ENCODE data around the gene TEX261. TPM values are rescaled to one million over a fixed set of nuclear protein-coding genes. Genes with fewer than 3 reads are reported as not detected.

TEX261 gene
- total and polyA plus RNA-seq, 7 experiments from 2014 or later: 33.2 to 66.3 (median 44.4) TPM

GRCh38 chr2:70994009-70994698 is 519 bp downstream of the TEX261 start:
- Mint-ChIP-seq H3K27ac (peak overlapping the region; percentile 88 to 99 (median 96)), H3K4me1 (peaks cover 20 to 43% (median 36%) of the 10 kb centered on the region in 7 donors), H3K4me3 (peak overlapping the region; percentile 94 to 100 (median 98)), H3K27me3 (no peaks in the 10 kb centered on the region), H3K9me3 (no peaks in the 10 kb centered on the region), H3K36me3 (peaks cover 0 to 19% (median 5%) of the 10 kb centered on the region in 5 donors)
- DNase-seq: peak in 1 of 9 donors; percentile 79
- intact Hi-C loops (cut with micrococcal nuclease): loop anchor here (1.0 to 10.0 kb wide), 9 partner anchors 9 to 1169 kb away; partner anchors contain the start of genes ZNF638 (in 2 of the 2), FAM136A (in 1 of the 2), GMCL1 (in 1 of the 2) and NAGK (in 1 of the 2)
- peak; percentile 10 for ATAC-seq
- CTCF ChIA-PET: no interaction called here
- Histone ChIP-seq H3K27ac (ENCODE audit: low read depth, low read length) (peak overlapping the region; percentile 88), H3K36me3 (ENCODE audit: control insufficient read depth in 2 of 3, insufficient read depth in 3 of 3, low read length in 3 of 3) (peaks cover 6 to 32% (median 14%) of the 10 kb centered on the region in 3 experiments), H3K4me1 (ENCODE audit: control insufficient read depth in 2 of 2, insufficient read depth in 2 of 2, low read length in 2 of 2) (peaks cover 19 to 21% of the 10 kb centered on the region in 2 donors), H3K4me3 (ENCODE audit: low read length) (peak overlapping the region; percentile 76), H3K27me3 (ENCODE audit: control insufficient read depth in 2 of 2, insufficient read depth in 2 of 2, low read length in 2 of 2) (no peaks in the 10 kb centered on the region), H3K9me3 (ENCODE audit: control insufficient read depth in 2 of 3, low read length in 3 of 3) (no peaks in the 10 kb centered on the region)
- POLR2A ChIA-PET: interaction anchor here (0.6 to 1.0 kb wide), 3 partner anchors 8 to 73 kb away, joined by 3 read pairs; no protein-coding TSS in a partner anchor

DNA sequence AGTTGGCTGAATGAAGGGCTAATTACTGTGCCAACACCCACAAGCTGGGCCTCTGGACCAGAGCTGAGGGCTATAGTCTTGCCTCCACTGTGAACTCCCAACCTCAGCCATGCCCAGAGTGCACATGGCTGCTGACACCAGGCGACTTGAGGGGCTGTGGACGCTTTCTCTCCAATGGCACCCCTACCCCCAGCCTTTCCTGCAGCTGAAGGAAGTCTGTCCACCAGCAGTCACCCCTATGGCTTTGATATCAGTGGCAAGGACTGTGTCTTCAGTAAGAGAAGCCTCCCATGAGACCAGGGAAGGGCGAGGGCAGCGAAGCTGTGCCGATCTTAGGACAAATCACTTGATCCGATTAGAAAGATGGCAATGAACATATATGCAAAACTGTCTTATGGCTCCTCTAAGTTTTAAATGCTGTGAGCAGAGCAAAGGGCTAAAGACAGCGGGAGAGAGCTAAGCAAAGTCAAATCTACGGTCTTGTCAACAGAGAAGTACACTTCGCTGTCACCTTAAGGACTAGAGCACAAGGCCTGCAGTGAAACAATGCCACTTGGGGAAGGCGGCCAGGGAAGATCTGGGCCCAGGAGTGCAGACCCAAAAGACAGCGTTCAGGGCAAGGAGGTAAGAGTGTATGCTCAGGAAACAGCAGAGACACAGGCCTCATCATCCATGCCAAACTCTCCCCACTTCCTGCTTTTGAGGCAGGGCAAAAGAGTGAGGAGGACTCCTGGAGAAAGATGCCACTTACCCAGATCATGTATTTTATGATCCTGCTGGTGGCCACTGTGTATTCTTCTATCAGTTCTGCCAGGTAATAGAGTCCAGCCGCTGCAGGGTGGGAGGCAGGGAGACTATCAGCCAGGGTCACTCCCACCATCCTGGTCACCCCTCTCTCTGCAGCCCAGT is 1.5 kb downstream of the TEX261 start:
- Histone ChIP-seq H3K36me3 (ENCODE audit: control insufficient read depth in 2 of 3, insufficient read depth in 3 of 3, low read length in 3 of 3) (peaks cover 14 to 42% (median 15%) of the 10 kb centered on the region in 3 experiments), H3K27ac (ENCODE audit: low read depth, low read length) (peak overlapping the region; percentile 88), H3K4me1 (ENCODE audit: control insufficient read depth in 2 of 2, insufficient read depth in 2 of 2, low read length in 2 of 2) (peaks cover 19 to 21% of the 10 kb centered on the region in 2 donors), H3K4me3 (ENCODE audit: low read length) (peak overlapping the region; percentile 76), H3K9me3 (ENCODE audit: control insufficient read depth in 2 of 3, low read length in 3 of 3) (no peaks in the 10 kb centered on the region), H3K27me3 (ENCODE audit: control insufficient read depth in 2 of 2, insufficient read depth in 2 of 2, low read length in 2 of 2) (no peaks in the 10 kb centered on the region)
- no peaks in the 10 kb centered on the region for H3K9me3 Mint-ChIP-seq
- DNase-seq (peak in 1 of 9 donors; percentile 17), ATAC-seq (no peak)
- peak overlapping the region; percentile 88 to 99 (median 96) for H3K27ac Mint-ChIP-seq
- intact Hi-C loops (cut with micrococcal nuclease): loop anchor here (10.0 kb wide), 3 partner anchors 342 to 1168 kb away; partner anchors contain the start of genes FAM136A (in 1 of the 2), GMCL1 (in 1 of the 2) and ZNF638 (in 1 of the 2)
- ChIA-PET POLR2A (interaction anchor here (0.6 to 1.8 kb wide), 4 partner anchors 74 to 906 kb away, joined by 3 to 4 read pairs (median 3); no protein-coding TSS in a partner anchor), CTCF (no interaction called here)
- peak overlapping the region; percentile 94 to 100 (median 98) for H3K4me3 Mint-ChIP-seq
- peaks cover 0 to 28% (median 11%) of the 10 kb centered on the region in 5 donors for H3K36me3 Mint-ChIP-seq
- no peaks in the 10 kb centered on the region for H3K27me3 Mint-ChIP-seq
- H3K4me1 Mint-ChIP-seq: peaks cover 20 to 41% (median 33%) of the 10 kb centered on the region in 7 donors

DNA sequence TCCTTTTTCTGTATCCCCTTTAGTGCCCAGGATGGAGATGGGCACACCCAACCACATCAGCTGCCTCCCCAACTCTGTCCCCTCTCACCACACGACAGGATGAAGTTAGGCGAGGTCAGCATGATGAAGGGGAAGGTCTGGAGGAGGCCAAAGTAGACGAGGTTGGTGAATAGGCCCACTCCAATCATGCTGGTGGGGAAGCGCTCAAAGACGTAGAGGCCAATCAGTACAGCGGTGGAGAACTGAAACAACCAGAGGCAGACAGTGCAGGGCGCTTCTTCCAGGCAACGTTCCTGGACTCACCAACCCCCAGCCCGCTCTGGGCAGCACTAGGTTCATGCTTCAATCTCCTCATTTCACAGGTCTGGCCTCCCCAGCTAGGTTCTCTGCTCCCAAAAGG is 2.9 kb downstream of the TEX261 start:
- POLR2A ChIA-PET: interaction anchor here (1.8 kb wide), 1 partner anchor 80 kb away, joined by 4 read pairs; no protein-coding TSS in a partner anchor

GRCh38 chr2:70991142-70991541 is 3.5 kb downstream of the TEX261 start:
- CTCF ChIA-PET: no interaction called here
- ATAC-seq (no peak), DNase-seq (peak in 1 of 9 donors; percentile 9)
- Mint-ChIP-seq H3K4me3 (peak overlapping the region in 2 of 10 donors; percentile 48 to 53), H3K27me3 (no peaks in the 10 kb centered on the region), H3K27ac (peak overlapping the region in 4 of 9 donors; percentile 33 to 59 (median 46)), H3K36me3 (peaks cover 0 to 38% (median 11%) of the 10 kb centered on the region in 5 donors), H3K9me3 (no peaks in the 10 kb centered on the region), H3K4me1 (peaks cover 23 to 41% (median 37%) of the 10 kb centered on the region in 7 donors)
- no peak overlapping the region for H3K27ac ChIP-seq (ENCODE audit: low read depth, low read length)
- intact Hi-C loops (cut with micrococcal nuclease): loop anchor here (10.0 kb wide), 3 partner anchors 344 to 1166 kb away; partner anchors contain the start of genes FAM136A (in 1 of the 2), GMCL1 (in 1 of the 2) and ZNF638 (in 1 of the 2)
- peaks cover 19 to 21% of the 10 kb centered on the region in 2 donors for H3K4me1 ChIP-seq (ENCODE audit: control insufficient read depth in 2 of 2, insufficient read depth in 2 of 2, low read length in 2 of 2)
- H3K27me3 ChIP-seq (ENCODE audit: control insufficient read depth in 2 of 2, insufficient read depth in 2 of 2, low read length in 2 of 2): no peaks in the 10 kb centered on the region
- peaks cover 15 to 62% (median 23%) of the 10 kb centered on the region in 3 experiments for H3K36me3 ChIP-seq (ENCODE audit: control insufficient read depth in 2 of 3, insufficient read depth in 3 of 3, low read length in 3 of 3)
- POLR2A ChIA-PET: interaction anchor here (1.8 kb wide), 1 partner anchor 80 kb away, joined by 4 read pairs; no protein-coding TSS in a partner anchor
- H3K4me3 ChIP-seq (ENCODE audit: low read length): no peak overlapping the region
- no peaks in the 10 kb centered on the region for H3K9me3 ChIP-seq (ENCODE audit: control insufficient read depth in 2 of 3, low read length in 3 of 3)

More for the DNA sequence above, 2.9 kb downstream of the TEX261 start:
- Histone ChIP-seq H3K9me3 (ENCODE audit: control insufficient read depth in 2 of 3, low read length in 3 of 3) (no peaks in the 10 kb centered on the region), H3K4me3 (ENCODE audit: low read length) (no peak overlapping the region), H3K36me3 (ENCODE audit: control insufficient read depth in 2 of 3, insufficient read depth in 3 of 3, low read length in 3 of 3) (peaks cover 15 to 56% (median 22%) of the 10 kb centered on the region in 3 experiments), H3K4me1 (ENCODE audit: control insufficient read depth in 2 of 2, insufficient read depth in 2 of 2, low read length in 2 of 2) (peaks cover 19 to 21% of the 10 kb centered on the region in 2 donors), H3K27ac (ENCODE audit: low read depth, low read length) (no peak overlapping the region), H3K27me3 (ENCODE audit: control insufficient read depth in 2 of 2, insufficient read depth in 2 of 2, low read length in 2 of 2) (no peaks in the 10 kb centered on the region)
- DNase-seq (no peak), ATAC-seq (no peak)
- Mint-ChIP-seq H3K4me3 (peak overlapping the region in 2 of 10 donors; percentile 39 to 48), H3K27me3 (no peaks in the 10 kb centered on the region), H3K4me1 (peaks cover 20 to 41% (median 33%) of the 10 kb centered on the region in 7 donors), H3K9me3 (no peaks in the 10 kb centered on the region), H3K36me3 (peaks cover 0 to 32% (median 11%) of the 10 kb centered on the region in 5 donors), H3K27ac (peak overlapping the region in 6 of 9 donors; percentile 7 to 82 (median 61))
- intact Hi-C loops (cut with micrococcal nuclease): loop anchor here (10.0 kb wide), 3 partner anchors 343 to 1167 kb away; partner anchors contain the start of genes FAM136A (in 1 of the 2), GMCL1 (in 1 of the 2) and ZNF638 (in 1 of the 2)
- CTCF ChIA-PET: no interaction called here

DNA sequence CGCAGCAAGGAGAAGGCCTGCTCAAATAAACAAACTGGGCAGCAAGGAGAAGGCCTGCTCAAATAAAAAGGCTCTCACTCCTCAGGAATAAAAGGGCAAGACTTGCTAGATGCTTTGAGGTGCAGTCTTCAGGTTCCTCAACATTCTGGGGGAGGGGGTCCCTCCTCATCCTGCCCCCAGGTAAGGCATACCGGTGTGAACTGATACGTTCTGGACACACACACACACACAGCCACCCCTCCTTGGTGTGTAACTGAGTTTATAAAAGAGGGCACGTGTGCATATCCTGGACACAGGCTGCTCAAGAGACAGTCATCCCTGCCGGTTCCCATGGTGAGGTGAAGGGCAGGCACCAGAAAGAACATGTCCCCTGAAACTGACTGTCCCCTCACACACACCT is 4.5 kb downstream of the TEX261 start:
- DNase-seq: peak in 1 of 9 donors; percentile 9
- H3K4me1 ChIP-seq (ENCODE audit: control insufficient read depth in 2 of 2, insufficient read depth in 2 of 2, low read length in 2 of 2): peaks cover 16% of the 10 kb centered on the region in 2 donors
- no peaks in the 10 kb centered on the region for H3K27me3 ChIP-seq (ENCODE audit: control insufficient read depth in 2 of 2, insufficient read depth in 2 of 2, low read length in 2 of 2)
- Mint-ChIP-seq H3K27ac (peak overlapping the region in 2 of 9 donors; percentile 52 to 65), H3K4me3 (no peak overlapping the region), H3K4me1 (peaks cover 21 to 40% (median 37%) of the 10 kb centered on the region in 7 donors), H3K9me3 (no peaks in the 10 kb centered on the region), H3K36me3 (peaks cover 0 to 43% (median 11%) of the 10 kb centered on the region in 5 donors), H3K27me3 (no peaks in the 10 kb centered on the region)
- POLR2A ChIA-PET: no interaction called here
- no peak overlapping the region for H3K27ac ChIP-seq (ENCODE audit: low read depth, low read length)
- H3K4me3 ChIP-seq (ENCODE audit: low read length): no peak overlapping the region
- H3K36me3 ChIP-seq (ENCODE audit: control insufficient read depth in 2 of 3, insufficient read depth in 3 of 3, low read length in 3 of 3): peaks cover 15 to 66% (median 27%) of the 10 kb centered on the region in 3 experiments
- intact Hi-C loops (cut with micrococcal nuclease): loop anchor here (10.0 kb wide), 3 partner anchors 345 to 1165 kb away; partner anchors contain the start of genes FAM136A (in 1 of the 2), GMCL1 (in 1 of the 2) and ZNF638 (in 1 of the 2)
- H3K9me3 ChIP-seq (ENCODE audit: control insufficient read depth in 2 of 3, low read length in 3 of 3): no peaks in the 10 kb centered on the region
- no peak for ATAC-seq
- CTCF ChIA-PET: no interaction called here
